ENCODE measurements around the gene PPM1K.

- TF ChIP-seq CTCF (IDR thresholded peaks at IDR 0.05) (no peak), POLR2A (IDR thresholded peaks at IDR 0.05) (no peak), POLR2AphosphoS5 (IDR thresholded peaks at IDR 0.05) (no peak), EP300 (IDR thresholded peaks at IDR 0.05) (no peak)
These were observed 6.6 kb upstream of the PPM1K start for GRCh38 chr4:88291003-88291402.
